Stimulated activated CD4-positive, alpha-beta T cell treated with anti-CD3 and anti-CD28 coated beads, Interleukin-2, amount 100 ng/mL, for 24 hours (primary cell): ENCODE results near the gene DSCAM.

Experiments
- DNase-seq, 2 donors: peaks; one replicate each; pipeline ENCODE4 v3.0.0-alpha.2; 2020

The DSCAM gene

DNA sequence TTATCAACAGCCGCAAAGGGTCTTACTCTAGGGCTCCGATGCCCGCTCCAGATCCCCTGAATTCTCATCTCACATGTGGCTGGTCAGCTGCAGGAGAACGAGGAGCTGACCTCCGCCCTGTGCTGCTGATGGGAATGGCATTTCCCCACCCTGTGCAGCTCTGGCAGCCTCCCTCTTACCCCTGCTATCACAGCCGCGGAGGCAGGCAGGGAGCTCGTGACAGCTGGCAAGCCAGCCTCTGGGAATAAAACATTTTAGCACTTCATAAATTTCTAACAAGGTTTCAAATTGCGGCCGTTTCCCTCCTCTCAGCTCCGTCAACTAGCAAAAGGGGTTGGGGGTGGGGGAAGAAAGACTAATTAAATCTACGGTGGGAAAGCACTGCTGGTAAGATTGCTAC is 81.1 kb downstream of the DSCAM start:
- DNase-seq = no peak

GRCh38 chr21:40760821-40761220 is 86.1 kb downstream of the DSCAM start:
- DNase-seq = no peak

DNA sequence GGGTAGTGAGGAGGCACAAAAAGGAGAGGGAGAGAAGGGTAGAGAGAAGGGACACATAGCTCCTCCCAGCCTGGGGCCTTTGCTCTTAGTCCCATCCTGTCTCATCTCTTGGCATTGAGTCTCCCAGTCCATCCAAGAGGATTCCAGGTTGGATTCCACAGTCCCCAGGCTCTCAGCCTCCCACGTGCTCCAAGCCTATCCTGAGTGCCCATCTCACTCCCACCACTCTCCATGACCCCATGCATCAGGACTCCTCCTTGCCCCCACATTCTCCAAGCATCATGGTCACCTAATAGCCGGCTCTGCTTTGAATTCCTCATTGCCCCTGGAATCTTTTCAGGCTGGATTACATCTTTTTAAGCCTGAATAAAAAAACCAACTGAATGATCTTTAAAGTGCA is 87.9 kb downstream of the DSCAM start:
- no peak for DNase-seq

DNA sequence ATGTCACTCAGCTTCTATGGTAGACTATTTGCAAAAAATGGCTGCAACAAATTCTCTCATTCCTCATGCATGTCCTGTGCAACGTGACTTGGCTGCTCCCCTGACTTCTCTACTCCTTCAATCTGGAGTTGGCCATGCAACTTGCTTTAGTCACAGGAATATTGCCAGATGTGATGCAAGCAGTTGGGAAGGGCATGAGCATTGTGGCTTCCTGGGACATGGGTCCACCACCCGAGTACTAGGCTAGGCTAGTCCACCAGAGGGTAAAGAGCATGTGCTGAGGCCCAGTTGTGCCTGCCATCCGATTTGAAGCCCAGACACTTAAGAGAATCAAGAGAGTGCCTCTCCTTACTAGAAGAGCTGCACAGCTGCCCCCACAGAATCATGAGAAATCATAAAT is 89.6 kb downstream of the DSCAM start:
- DNase-seq = no peak

GRCh38 chr21:40754466-40754865 is 92.5 kb downstream of the DSCAM start:
- DNase-seq = no peak

- DNase-seq = no peak
Observed at GRCh38 chr21:40753756-40754155, 93.2 kb downstream of the DSCAM start.

GRCh38 chr21:40752125-40752524 is 94.8 kb downstream of the DSCAM start:
- DNase-seq = no peak

GRCh38 chr21:40751221-40751620 is 95.7 kb downstream of the DSCAM start:
- DNase-seq = no peak

GRCh38 chr21:40736145-40736544 is 110.8 kb downstream of the DSCAM start:
- no peak for DNase-seq

DNA sequence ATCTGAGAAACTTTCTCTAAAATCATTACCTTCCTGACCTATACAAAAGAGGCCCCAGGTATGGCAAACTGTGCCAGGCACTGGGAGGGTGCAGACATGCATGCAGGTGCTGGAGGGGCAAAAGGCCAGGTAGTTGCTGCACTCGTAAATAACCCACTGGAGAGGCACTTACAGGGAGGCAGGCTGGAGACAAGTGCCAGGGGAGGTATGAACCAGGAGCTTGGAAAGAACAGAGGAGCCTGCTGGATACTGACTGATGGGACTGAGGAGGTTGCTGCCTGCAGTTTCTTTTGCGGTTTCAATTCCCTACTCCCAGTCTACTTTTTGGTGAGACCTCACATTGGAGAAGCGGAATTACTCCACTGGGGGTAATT is 113.9 kb downstream of the DSCAM start:
- DNase-seq = no peak

- DNase-seq = no peak
Observed at GRCh38 chr21:40732253-40733023, 114.5 kb downstream of the DSCAM start.

DNA sequence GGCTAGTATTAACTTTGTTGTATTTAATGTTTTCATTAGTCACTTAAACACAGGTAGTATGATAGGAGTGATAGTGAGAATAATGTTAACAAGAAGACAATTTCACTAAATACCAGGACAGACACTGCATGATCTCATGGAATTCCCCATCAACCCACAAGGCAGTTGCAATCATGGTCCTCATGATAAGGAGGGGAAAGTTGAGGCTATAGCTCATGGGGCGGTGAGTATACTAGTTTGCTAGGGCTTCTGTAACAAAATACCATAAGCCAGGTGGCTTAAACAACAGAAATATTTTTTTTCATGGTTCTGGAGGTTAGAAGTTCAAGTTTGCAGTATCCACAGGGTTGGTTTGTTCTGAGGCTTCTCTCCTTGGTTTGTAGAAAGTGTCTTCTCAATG is 115.8 kb downstream of the DSCAM start:
- no peak for DNase-seq

- DNase-seq = no peak
Observed at GRCh38 chr21:40730426-40730800, 116.5 kb downstream of the DSCAM start.

GRCh38 chr21:40729761-40730425 is 117.1 kb downstream of the DSCAM start:
- no peak for DNase-seq

- no peak for DNase-seq
Observed at GRCh38 chr21:40723966-40724365, 123.0 kb downstream of the DSCAM start.

DNA sequence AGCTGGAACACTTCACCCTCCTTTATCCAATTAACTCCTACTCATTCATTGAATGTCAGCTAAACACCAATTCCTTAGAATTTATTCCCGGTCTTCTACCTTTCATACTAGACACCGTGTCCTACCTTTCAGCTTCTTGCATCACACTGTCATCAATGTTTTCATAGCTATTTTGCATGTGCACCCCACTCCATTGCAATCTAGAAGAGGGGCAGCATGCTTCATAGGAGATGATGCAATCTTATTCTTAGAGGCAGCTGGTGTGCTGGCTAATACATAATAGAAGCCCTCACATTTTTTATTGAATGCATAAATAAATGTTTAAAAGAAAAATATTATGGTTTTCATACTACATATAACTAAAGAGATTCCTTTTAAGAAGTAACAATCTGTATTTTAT is 123.6 kb downstream of the DSCAM start:
- no peak for DNase-seq

GRCh38 chr21:40719615-40720014 is 127.3 kb downstream of the DSCAM start:
- no peak for DNase-seq

DNA sequence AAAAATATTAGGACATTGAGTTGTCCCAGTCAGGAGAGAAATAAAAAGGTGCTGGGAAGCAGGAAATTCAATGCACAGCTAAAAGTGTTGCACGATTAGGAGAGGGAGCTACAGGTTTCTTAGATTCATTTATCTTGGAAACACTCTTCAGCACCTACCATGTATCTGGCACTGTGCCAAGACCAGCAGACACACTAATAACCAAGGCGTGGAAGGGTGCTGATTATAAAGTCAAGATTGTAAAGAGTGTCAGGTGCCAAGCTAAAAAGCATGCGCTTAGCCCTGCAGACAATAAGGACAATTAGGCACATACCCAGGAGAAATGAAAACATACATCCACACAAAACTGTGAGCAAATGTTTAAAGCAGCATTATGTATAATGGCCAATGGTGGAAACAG is 129.9 kb downstream of the DSCAM start:
- DNase-seq = no peak

DNA sequence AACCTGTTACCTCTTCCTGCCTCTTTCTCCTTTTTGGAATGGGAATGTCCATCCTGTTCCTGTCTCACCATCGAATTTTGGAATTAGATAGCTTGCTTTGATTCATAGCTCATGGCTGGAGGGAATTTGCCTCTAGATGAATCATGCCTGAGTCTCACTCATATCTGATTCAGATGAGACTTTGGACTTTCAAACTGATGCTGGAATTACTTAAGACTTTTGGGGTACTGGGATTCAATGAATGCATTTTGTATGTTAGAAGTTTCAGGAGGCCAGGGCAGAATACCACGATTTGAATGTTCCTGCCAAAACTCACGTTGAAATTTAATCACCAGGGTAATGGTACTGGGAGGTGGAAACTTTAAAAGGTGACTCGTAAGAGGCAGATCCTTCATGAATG is 132.4 kb downstream of the DSCAM start:
- no peak for DNase-seq

DNA sequence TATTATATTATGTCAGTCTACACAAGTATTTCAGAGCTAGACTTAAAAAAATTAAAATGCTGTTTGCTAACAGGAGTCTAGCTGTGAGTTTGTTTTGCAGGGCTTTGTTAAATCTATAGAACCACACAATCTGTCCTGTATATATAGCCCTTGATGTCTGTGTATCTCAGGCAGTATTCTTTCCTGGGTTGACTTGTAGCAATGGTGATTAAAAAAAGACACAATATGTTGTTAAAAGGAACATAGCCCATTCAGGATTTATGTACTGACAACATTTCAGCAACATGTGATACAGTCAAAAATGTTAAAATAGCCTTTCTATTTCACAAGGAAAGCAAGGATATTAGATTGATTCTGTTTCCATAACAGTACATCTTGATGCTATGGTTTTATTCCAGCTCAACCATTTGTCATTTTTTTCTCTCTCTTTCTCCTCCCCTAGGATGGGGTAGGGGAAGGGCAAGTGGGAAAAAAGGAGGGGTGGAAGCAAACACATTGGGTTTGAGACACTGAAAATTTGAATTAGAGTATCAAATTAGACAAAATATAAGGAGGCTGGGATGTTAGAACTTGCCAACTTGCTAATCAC is 139.2 kb downstream of the DSCAM start:
- no peak for DNase-seq

- no peak for DNase-seq
Observed at GRCh38 chr21:40706806-40707655, 139.9 kb downstream of the DSCAM start.

DNA sequence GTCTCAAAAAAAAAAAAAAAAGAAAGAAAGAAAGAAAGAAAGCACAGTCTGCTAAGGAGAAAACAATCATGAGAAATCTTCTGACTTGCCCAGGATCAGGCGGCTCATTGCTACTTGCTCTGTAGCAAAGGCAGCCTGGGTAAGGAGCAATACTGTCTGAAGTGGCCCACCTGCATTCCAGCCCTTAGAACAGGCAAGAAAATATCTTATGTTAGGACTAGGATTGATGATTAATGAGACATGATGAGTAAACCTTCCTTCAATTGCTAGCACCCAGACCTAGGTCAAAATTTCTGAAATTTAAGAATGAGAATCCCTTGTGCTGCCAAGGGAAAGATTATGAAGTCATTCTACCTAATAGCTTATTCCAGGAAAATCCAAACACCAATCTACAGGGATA is 140.8 kb downstream of the DSCAM start:
- no peak for DNase-seq

DNA sequence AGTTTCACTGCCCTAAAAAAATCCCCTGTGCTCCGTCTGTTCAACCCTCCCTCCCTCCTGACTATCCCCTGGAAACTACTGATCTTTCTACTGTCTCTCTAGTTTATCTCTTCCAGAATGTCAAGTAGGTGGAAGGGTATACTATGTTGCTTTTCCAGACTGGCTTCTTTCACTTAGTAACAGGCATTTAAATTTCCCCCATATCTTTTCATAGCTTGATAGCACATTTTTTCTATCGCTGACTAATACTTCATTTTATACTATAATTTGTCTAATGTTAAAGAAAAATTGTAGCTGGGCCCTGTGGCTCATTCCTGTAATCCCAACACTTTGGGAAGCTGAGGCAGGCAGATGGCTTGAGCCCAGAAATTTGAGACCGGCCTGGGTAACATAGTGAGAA is 142.8 kb downstream of the DSCAM start:
- no peak for DNase-seq

DNA sequence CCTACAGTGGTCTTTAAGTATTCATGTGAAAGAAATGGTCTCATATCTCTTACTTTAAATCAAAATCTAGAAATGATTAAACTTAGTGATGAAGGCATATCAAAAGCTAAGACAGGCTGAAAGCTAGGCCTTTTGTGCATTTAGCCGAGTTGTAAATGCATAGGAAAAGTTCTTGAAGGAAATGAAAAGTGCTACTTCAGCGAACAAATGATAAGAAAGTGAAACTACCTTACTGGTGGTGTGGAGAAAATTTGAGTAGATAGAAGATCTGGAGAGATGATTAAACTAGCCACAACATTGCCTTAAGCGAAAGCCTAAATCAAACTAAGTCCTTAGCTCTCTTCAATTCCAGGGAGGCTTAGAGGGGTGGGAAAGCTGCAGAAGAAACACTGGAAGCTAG is 147.6 kb downstream of the DSCAM start:
- no peak for DNase-seq
